OCI-LY1 (cell line): Measurements from ENCODE around the gene S100G.

Experiments
- H2AFZ ChIP-seq: fragments of 200-600 bp; sonication (generic), shearing (Covaris generic); 2 replicates; pipeline ENCODE4 v1.6.0; 2014; ENCODE audit warnings: antibody characterized with exemption, mild to moderate bottlenecking, low read length
- H3F3A ChIP-seq: fragments of 200-600 bp; sonication (generic), shearing (Covaris generic); 2 replicates; pipeline ENCODE4 v1.6.0; 2014; ENCODE audit warnings: mild to moderate bottlenecking, antibody characterized with exemption, low read length, moderate library complexity; ENCODE audit not compliant: insufficient read depth
- H3K27ac ChIP-seq: fragments of 200-600 bp; sonication (generic); 2 replicates; pipeline ENCODE4 v1.5.1; 2014; ENCODE audit warnings: low read length, mixed run types, mild to moderate bottlenecking, low read depth; ENCODE audit not compliant: poor library complexity, severe bottlenecking
- H3K27me3 ChIP-seq: fragments of 200-600 bp; sonication (generic); 2 replicates; pipeline ENCODE4 v1.6.0; 2014; ENCODE audit warnings: antibody characterized with exemption, mild to moderate bottlenecking, low read length, moderate library complexity; ENCODE audit not compliant: insufficient read depth
- H3K36me3 ChIP-seq: fragments of 200-600 bp; sonication (generic); 2 replicates; pipeline ENCODE4 v1.6.1; 2014; ENCODE audit warnings: mild to moderate bottlenecking, antibody characterized with exemption, low read length, moderate library complexity, mixed read lengths; ENCODE audit not compliant: insufficient read depth
- H3K4me1 ChIP-seq: fragments of 200-600 bp; sonication (generic); 2 replicates; pipeline ENCODE4 v1.5.1; 2014; ENCODE audit warnings: mild to moderate bottlenecking, low read length, moderate library complexity; ENCODE audit not compliant: insufficient read depth, severe bottlenecking
- H3K4me2 ChIP-seq: fragments of 200-600 bp; sonication (generic), shearing (Covaris generic); 2 replicates; pipeline ENCODE4 v1.6.1; 2014; ENCODE audit warnings: low read length
- H3K4me3 ChIP-seq: fragments of 200-600 bp; sonication (generic); 2 replicates; pipeline ENCODE4 v1.5.1; 2014; ENCODE audit warnings: low read length, low read depth, mild to moderate bottlenecking, mixed read lengths; ENCODE audit not compliant: poor library complexity, severe bottlenecking
- H3K79me2 ChIP-seq: fragments of 200-600 bp; shearing (Covaris generic); 2 replicates; pipeline ENCODE4 v1.6.1; 2016; ENCODE audit warnings: mixed run types, low read length, mixed read lengths; ENCODE audit not compliant: insufficient read depth
- H3K9ac ChIP-seq: fragments of 200-600 bp; sonication (generic), shearing (Covaris generic); 2 replicates; pipeline ENCODE4 v1.6.1; 2014; ENCODE audit warnings: mild to moderate bottlenecking, low read length, mixed read lengths
- H3K9me2 ChIP-seq: fragments of 200-600 bp; sonication (generic), shearing (Covaris generic); 2 replicates; pipeline ENCODE4 v1.6.1; 2014; ENCODE audit warnings: low read depth, mild to moderate bottlenecking, low read length, mixed read lengths
- H3K9me3 ChIP-seq: fragments of 200-600 bp; shearing (Covaris generic); 2 replicates; pipeline ENCODE4 v1.6.1; 2014; ENCODE audit warnings: low read length, mixed read lengths
- H4K20me1 ChIP-seq: fragments of 200-600 bp; sonication (generic), shearing (Covaris generic); 2 replicates; pipeline ENCODE4 v1.6.0; 2016; ENCODE audit warnings: mild to moderate bottlenecking, low read length; ENCODE audit not compliant: insufficient read depth
- EZH2 ChIP-seq: fragments of 200-600 bp; sonication (generic), shearing (Covaris generic); IDR thresholded peaks from 2 replicates; pipeline ENCODE4 v1.8.0; 2017; ENCODE audit warnings: borderline replicate concordance, mixed run types, mild to moderate bottlenecking, antibody characterized with exemption, low read length, moderate library complexity, mixed read lengths
- TF ChIP-seq, protein P1 (sequence below): fragments of 200-600 bp; sonication (generic), shearing (Covaris generic); IDR thresholded peaks from 2 replicates; pipeline ENCODE4 v1.5.1; 2017; ENCODE audit warnings: mild to moderate bottlenecking, antibody characterized with exemption, low read length, moderate library complexity, mixed read lengths

Gene S100G

DNA sequence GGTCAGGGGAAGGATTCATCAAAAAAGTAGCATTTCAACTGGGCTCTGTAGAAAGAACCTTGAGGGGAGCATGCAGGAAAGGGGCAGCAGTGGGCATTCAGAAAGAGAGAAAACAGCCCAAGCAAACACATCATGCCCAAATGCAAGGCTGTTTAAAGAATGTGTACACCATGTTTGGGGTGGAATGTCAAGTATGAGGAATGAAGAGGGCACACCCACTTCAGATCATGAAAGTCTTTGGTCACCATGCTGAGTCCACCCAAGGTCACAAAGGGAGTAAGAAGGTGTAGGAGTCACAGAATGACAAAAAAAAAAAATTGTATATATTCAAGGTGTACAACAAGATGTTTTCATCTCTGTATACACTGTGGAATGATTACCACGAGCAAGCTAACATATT is 9.4 kb downstream of the S100G start:
- TF ChIP-seq EZH2, result no peak
- TF ChIP-seq, protein P1, sequence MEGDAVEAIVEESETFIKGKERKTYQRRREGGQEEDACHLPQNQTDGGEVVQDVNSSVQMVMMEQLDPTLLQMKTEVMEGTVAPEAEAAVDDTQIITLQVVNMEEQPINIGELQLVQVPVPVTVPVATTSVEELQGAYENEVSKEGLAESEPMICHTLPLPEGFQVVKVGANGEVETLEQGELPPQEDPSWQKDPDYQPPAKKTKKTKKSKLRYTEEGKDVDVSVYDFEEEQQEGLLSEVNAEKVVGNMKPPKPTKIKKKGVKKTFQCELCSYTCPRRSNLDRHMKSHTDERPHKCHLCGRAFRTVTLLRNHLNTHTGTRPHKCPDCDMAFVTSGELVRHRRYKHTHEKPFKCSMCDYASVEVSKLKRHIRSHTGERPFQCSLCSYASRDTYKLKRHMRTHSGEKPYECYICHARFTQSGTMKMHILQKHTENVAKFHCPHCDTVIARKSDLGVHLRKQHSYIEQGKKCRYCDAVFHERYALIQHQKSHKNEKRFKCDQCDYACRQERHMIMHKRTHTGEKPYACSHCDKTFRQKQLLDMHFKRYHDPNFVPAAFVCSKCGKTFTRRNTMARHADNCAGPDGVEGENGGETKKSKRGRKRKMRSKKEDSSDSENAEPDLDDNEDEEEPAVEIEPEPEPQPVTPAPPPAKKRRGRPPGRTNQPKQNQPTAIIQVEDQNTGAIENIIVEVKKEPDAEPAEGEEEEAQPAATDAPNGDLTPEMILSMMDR, result no peak

DNA sequence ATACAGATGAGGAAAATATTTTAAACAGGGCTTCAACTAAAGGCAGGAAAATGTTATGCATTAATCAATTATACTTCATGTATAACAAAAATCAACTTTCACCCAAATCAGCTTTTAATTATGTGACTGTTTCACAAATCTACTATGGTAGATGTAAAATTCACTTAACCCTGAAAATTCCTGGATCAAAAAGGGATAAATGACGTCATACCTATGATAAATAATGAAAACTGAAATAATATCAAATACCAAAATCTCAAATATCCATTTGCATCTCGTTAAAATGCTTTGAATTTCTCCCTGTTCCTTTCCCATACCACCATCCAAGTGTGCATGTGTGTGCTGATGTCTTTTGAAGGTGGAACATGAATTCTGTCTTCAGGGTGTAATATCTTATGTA is 11.5 kb downstream of the S100G start:
- peaks cover 36% of the 10 kb centered on the region for H3K36me3 ChIP-seq
- H3K79me2 ChIP-seq, result no peaks in the 10 kb centered on the region
- H3K4me2 ChIP-seq, result no peak overlapping the region
- no peaks in the 10 kb centered on the region for H4K20me1 ChIP-seq
- TF ChIP-seq, protein P1, result no peak
- no peak for TF ChIP-seq EZH2
- no peak overlapping the region for H3K27ac ChIP-seq
- no peaks in the 10 kb centered on the region for H3K9me2 ChIP-seq
- no peaks in the 10 kb centered on the region for H3F3A ChIP-seq
- no peak overlapping the region for H3K9ac ChIP-seq
- no peak overlapping the region for H2AFZ ChIP-seq
- no peak overlapping the region for H3K4me3 ChIP-seq
- no peaks in the 10 kb centered on the region for H3K9me3 ChIP-seq
- H3K27me3 ChIP-seq, result no peaks in the 10 kb centered on the region
- H3K4me1 ChIP-seq, result no peaks in the 10 kb centered on the region

More for the DNA sequence above, 9.4 kb downstream of the S100G start:
- Histone ChIP-seq H2AFZ (no peak overlapping the region), H3K79me2 (no peaks in the 10 kb centered on the region), H3K9me3 (no peaks in the 10 kb centered on the region), H3K27me3 (no peaks in the 10 kb centered on the region), H3K36me3 (peaks cover 18% of the 10 kb centered on the region), H3K27ac (no peak overlapping the region), H3K4me3 (no peak overlapping the region), H3K4me1 (no peaks in the 10 kb centered on the region), H3K9ac (no peak overlapping the region), H3K4me2 (no peak overlapping the region), H3K9me2 (no peaks in the 10 kb centered on the region), H3F3A (no peaks in the 10 kb centered on the region), H4K20me1 (no peaks in the 10 kb centered on the region)

DNA sequence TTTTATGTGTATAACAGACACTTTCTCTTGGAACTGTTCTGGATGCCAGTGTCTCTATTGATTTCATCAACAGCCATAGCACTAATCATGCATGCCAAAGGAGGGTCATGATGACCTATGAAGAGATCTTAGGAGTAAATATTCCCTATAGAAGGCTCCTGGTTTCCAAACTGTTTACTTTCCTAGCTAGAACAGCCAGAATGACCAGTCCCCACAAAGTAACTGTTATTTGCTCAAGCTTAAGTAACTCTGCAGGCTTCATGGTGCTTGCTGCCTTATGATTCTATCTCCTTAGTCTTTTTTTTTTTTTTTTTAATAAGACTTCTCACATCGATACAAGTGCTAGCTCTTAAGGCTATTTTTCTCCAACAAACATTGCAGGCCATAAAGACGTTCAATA is 12.4 kb downstream of the S100G start:
- no peaks in the 10 kb centered on the region for H3K9me3 ChIP-seq
- H4K20me1 ChIP-seq, result no peaks in the 10 kb centered on the region
- H3K27ac ChIP-seq, result no peak overlapping the region
- no peaks in the 10 kb centered on the region for H3K9me2 ChIP-seq
- no peaks in the 10 kb centered on the region for H3F3A ChIP-seq
- no peaks in the 10 kb centered on the region for H3K27me3 ChIP-seq
- peaks cover 42% of the 10 kb centered on the region for H3K36me3 ChIP-seq
- H3K9ac ChIP-seq, result no peak overlapping the region
- H2AFZ ChIP-seq, result no peak overlapping the region
- no peaks in the 10 kb centered on the region for H3K79me2 ChIP-seq
- H3K4me3 ChIP-seq, result no peak overlapping the region
- TF ChIP-seq, protein P1, result no peak
- no peak for TF ChIP-seq EZH2
- no peak overlapping the region for H3K4me2 ChIP-seq
- no peaks in the 10 kb centered on the region for H3K4me1 ChIP-seq
